Stimulated activated CD4-positive, alpha-beta T cell treated with anti-CD3 and anti-CD28 coated beads, Interleukin-15, amount 100 ng/mL, for 48 hours (primary cell): Measurements from ENCODE around the gene IQCK.

ENCODE experiments used
- DNase-seq, 2 donors: peaks; one replicate each; pipeline ENCODE4 v3.0.0-alpha.2; 2020; ENCODE audit warnings: low read depth in 2 of 2

Gene IQCK

GRCh38 chr16:19804538-19805323, 86.7 kb downstream of the IQCK start:
- peak in 1 of 2 donors; percentile 3 for DNase-seq

DNA sequence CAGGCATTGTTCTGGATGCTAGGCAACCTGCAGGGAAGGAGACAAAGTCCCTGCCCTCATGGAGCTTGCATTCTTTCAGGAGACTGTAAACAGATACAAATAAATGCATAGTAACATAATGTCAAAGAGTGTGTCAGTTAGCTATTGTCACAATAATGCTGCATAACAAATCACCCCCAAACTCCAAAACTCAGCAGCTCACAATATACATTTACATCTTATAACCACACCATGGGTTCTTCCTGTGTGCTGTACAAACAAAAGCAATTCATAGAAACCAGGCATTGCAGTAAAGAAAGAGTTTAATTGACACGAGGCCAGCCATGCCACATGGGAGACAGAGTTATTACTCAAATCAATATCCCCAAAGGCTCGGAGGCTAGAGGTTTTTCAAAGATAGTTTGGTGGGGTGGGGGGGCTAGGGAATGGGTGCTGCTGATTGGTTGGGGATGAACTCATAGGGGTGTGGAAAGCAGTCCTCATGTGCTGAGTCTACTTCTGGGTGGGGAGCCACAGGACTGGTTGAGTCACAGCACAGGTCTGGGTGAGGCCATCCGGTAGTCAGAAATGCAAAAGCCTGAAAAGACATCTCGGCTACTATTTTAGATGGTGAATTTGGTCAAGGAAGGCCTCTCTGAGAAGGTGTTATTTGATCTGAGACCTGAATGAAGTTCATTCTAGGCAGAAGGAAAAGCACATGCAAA, 87.5 kb downstream of the IQCK start:
- DNase-seq: no peak

DNA sequence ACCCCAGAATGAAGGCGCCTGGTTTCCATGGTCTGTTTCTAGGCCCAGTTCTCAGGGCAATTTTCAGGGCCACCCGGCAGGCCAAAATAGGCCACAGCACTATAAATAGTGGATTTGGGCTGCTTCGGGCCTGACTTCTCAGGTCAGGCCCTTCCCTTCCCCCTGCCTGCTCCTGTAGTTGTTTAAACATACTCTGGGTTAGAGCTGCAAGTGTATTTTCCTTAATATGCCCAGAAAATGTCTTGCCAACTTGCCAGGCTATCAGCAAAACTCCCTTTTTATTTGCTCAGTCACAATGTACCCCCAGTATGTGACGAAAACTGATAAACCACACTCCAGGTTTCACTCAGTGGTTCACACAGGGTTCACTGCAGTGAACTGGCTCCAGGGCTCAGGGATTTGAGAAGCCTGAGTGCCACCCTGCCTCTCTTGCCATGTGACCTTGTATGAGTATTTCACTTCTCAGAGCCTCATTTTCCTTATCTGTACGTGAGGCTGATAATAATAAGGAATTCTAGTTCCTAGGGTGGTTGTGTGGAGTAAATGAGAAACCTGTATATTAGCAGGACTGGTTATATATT, 90.1 kb downstream of the IQCK start:
- no peak for DNase-seq

GRCh38 chr16:19809121-19809635, 91.1 kb downstream of the IQCK start:
- DNase-seq: no peak

DNA sequence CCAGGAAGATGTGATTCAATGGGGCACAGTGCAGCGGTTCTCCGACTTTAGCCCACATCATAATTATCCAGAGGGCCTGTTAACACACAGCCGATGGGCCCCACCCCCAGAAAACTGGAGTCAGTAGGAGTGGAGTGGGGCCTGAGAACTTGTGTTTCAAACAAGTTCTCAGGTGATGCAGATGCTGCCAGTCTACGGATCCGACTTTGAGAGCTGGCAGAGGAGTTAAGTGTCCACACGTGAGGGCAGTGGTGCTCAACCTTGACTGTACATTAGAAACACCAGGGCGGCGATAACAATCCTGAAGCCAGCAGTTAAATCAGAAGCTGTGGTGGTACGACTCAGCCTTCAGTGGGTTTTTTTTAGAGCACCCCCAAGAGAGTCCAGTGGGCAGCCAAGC, 91.6 kb downstream of the IQCK start:
- DNase-seq: no peak

DNA sequence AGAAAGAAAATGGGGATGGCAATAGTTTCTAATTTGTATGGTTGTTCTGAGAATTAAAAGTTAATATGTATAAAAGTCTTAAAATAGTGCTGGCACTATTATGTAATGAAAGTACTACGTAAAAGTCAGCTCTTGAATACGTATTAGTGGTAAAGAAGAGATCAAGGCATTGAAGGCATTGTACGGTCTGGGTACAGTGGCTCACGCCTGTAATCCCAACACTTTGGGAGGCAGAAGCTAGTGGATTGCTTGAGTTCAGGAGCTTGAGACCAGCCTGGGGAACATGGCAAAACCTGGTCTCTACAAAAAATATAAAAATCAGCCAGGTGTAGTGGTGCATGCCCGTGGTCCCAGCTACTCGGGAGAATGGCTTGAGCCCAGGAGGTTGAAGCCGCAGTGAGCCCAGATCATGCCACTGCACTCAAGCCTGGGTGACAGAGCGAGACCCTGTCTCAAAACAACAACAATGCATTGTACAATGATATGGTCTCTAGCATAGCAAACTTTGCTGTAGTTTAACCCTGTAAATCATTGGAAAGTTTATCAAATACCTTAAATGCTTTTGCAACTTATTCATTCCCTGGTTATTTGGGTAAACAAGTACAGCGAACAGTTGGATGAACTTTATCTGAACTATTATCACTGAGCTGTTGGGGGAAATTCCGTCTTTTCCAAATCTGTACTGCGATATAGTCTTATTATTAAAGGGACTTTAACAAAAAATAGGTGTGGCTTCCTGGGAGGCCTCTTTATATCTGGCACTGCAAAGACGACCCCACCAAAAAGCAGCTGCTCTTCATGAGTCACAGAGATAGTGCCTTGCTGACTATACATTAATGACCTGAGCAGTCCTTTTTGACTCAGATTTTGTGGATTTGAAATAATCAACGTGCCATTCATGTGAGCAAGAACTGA, 93.0 kb downstream of the IQCK start:
- DNase-seq: no peak

DNA sequence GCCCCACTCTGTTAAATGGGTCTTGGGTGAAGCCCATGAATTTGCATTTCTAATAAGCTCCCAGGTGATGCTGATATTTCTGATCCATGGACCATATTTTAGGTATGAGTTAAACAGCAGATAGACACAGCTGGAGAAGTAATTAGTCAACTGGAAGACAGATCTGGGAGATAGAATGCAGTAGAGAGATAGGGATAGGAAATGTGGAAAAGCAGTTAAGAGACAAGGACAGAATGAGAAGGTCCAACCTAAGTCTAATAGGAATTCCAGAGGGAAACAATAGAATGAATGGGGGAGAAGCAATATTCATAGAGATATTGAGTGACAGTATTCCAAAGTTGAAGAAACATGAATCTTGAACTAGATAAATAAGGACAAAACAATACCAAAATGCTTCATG, 94.9 kb downstream of the IQCK start:
- no peak for DNase-seq

DNA sequence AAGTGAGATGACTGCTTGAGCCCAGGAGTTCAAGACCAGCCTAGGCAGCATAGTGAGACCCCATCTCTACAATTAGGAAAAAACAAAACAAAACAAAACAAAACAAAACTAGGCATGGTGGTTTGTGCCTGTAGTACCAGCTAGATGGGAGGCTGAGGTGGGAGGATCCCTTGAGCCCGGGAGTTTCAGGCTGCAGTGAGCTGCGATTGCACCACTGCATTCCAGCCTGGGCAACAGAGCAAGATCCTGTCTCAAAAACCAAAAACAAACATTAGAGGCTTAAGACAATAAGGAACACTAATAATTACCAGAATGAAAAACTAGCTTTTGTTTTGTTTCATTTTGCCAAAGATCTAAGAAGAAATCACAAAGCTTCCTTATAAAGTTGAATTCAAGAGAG, 97.3 kb downstream of the IQCK start:
- no peak for DNase-seq

DNA sequence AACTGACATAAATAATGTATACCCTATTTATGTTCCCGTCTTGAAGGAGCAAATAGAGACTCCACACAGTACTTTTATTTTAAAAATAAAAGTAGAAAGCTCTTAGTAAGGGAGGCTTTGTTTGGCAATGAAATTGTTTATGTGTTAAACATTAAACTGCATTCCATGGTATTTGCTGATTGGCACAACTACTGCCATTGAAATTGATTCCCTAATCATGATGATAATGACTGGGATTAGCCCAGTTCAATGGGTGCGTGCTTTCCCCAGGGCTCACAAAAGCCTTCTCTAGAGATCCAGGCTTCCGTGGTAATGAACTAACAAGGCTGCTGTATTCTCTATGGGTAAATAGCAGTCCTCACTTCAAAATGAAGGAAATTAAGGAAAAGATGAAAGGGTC, 99.1 kb downstream of the IQCK start:
- DNase-seq: no peak

GRCh38 chr16:19817875-19818274, 99.8 kb downstream of the IQCK start:
- DNase-seq: no peak

DNA sequence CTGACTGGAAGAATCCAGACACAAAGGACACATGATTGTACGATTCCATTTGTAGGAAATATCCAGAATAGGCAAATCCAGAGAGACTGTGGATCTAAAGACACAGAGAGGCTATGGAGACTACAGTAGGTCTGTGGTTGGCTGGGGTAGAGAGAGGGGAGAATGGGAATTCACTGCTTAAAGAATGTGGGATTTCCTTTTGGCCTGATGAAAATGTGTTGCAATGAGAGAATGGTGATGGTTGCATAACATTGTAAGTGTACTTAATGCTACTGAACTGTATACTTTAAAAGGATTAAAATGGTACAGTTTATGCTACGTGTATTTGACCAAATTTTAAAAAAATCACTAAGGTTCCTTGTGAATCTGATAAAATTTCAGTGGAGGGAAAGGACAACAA, 104.5 kb downstream of the IQCK start:
- no peak for DNase-seq

DNA sequence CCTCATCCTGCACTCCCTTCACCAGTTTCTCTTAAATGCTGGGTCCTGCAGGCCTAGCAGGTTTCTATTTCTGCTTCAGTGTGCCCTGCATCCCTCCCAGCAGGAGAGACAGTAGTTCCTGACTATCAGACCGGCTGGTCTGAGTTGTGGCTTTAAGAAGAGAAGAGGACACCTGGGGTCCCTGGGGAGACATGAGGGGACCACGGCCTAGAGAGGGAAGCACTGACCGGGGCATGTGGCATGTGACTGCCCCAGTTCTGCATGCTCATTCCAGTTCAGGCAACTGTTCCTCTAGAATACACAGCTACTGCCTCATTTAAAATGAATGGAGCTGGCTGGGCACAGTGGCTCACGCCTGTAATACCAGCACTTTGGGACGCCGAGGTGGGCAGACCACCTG, 105.3 kb downstream of the IQCK start:
- DNase-seq: no peak

GRCh38 chr16:19824216-19824615, 106.1 kb downstream of the IQCK start:
- DNase-seq: no peak

DNA sequence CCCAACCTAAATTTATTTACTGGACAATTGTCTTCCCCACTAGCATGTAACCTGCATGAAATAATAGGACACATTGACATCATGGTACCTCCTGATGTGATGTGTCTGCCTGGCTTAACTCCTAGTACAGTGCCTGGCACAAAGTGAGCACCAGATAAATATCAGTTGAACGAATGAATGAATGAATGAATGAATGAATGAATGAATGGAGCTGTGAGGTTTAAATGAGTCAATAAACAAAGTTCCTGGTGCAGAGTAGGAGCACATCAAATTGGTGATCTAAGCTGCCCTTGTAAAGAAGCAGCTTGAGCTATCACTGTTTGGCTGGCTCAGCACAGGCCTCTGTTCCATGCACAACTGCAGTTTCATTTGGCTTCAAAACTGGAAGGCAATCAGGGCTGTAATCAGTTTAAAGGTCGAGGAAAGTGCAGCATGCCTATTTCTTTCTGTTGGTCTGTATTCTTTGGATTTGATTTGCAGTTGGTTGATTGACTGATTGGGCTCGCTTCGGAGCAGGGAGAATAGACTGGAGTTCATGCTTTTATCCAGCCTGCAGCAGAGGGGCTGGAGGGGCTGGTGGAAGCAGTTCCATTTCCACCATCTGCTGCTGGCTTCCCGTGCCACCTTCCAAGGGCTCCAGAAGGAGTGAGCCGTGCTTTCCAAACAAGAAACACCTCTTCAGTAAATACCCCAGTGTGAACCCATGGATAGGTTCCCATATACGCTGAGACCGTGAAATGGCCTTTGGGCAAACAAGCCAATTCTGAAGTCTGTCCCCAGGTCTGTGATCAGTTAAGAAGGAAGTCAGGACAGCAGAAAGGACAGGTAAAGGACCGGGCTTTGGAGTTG, 112.0 kb downstream of the IQCK start:
- DNase-seq: no peak

DNA sequence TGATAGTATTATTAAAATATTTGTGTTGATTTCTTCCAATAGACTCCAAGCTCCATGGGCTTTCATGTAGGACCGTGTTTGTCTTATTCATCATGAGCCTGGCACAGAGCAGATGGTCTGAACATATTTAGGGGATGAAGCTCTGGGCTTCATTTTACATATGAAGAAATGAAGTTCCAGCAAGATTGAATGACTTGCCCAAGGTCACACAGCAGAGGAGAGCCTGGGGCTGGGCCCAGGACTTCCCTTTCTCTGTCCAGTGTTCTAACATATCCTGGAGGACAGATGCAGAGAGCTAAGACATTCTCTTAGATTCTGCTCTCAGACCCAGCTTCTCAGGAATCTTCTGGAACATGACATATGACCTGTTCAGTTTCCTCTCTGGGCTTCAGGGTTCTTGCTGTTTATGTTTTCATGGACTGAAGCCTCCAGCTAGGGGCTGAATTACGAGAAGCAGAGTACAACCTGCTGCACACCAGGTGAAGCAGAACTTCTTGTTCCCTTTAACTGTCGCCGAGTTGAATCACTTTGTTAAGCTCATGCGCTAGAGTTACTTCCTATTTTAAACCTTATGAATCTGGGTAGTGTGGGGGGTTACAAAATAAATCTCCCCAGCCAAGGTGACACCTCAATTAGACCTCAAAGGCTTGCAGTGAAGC, 113.0 kb downstream of the IQCK start:
- DNase-seq: no peak

GRCh38 chr16:19831678-19832077, 113.6 kb downstream of the IQCK start:
- no peak for DNase-seq

GRCh38 chr16:19833176-19833575, 115.1 kb downstream of the IQCK start:
- no peak for DNase-seq

DNA sequence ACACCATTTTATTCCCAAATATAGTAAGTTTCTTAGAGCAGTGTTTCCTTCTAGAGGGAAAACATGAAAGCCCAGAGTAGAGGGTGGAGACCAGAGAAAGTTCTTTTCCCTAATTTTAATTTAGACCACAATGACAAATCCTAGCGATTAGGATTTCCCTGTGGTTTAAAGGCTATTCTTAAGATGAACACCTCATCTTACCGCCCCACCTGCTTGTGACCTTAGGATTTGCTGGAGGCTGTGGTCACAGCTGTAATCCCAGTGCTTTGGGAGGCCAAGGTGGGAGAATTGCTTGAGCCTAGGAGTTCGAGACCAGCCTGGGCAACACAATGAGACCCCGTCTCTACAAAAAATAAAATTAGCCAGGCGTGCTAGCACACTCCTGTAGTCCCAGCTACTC, 115.5 kb downstream of the IQCK start:
- no peak for DNase-seq

DNA sequence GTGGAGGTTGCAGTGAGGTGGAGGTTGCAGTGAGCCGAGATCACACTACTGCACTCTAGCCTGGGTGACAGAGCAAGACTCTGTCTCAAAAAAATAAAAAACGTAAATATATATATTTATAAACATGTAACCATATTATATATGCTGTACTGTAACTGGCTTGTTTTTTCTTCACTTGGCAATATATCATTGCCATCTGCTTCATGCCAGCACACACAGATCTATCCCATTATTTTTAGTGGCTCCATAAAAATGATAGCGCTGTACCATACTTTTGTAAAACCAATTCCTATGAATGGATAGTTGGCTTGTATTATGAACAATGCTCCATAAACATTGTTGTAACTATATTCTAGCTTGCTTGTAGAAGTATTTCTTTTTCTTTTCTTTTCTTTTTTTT, 117.1 kb downstream of the IQCK start:
- DNase-seq: no peak

DNA sequence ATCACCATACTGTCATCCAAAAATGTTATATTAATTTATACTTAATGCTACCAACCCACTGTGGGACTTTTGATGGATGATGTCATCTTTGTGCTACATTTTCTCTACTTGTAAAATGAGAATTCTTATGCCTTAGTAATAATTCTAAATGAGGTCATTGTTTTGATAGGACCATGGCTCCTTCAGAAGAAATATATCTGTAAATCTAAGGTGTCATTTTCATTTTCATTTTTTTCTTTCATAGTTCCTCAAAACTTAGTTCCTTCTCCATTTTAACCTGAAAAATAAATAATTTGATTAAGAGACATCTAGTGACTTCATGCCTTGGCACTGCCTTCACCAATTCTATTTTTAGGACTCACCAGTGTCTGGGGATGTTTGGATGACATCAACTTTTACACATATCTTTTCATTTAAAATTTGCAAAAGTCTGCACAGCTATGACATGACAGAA, 117.9 kb downstream of the IQCK start:
- no peak for DNase-seq
